ENCODE measurements around the gene TAS2R38. TPM values are rescaled to one million over a fixed set of nuclear protein-coding genes. Genes with fewer than 3 reads are reported as not detected.
"Not testable (repeated sequence)": the region's sequence is repeated elsewhere in the genome, so short reads cannot be mapped to it uniquely, and the experiment has no call there.

The TAS2R38 gene
- total RNA-seq, 4 donors from 2014 or later = not detected

- Histone ChIP-seq H3K27ac (no peak overlapping the region), H3K36me3 (no peaks in the 10 kb centered on the region), H3K27me3 (no peaks in the 10 kb centered on the region), H3K9me3 (no peaks in the 10 kb centered on the region), H3K4me1 (no peaks in the 10 kb centered on the region), H3K4me3 (no peak overlapping the region)
- no peak for DNase-seq
- ATAC-seq = no peak
- in situ Hi-C loops (cut with MboI; ENCODE audit: low sequenced_read_pairs in 4 of 4) (no loop called here), intact Hi-C loops (cut with DNase I; ENCODE audit: low total_unique reads) (no loop called here)
- TF ChIP-seq POLR2A (IDR thresholded peaks at IDR 0.05) (no peak), CTCF (IDR thresholded peaks at IDR 0.05 in 4 of 5, conservative IDR thresholded peaks at IDR 0.05 in 1 of 5) (no peak)
These were observed 18.6 kb upstream of the TAS2R38 start for GRCh38 chr7:141992156-141992555.

- in situ Hi-C loops (cut with MboI; ENCODE audit: low sequenced_read_pairs in 4 of 4) = no loop called here
- no peaks in the 10 kb centered on the region for H3K27me3 ChIP-seq
- H3K27ac ChIP-seq = no peak overlapping the region
- ATAC-seq (no peak), DNase-seq (no peak)
- intact Hi-C loops (cut with DNase I; ENCODE audit: low total_unique reads) = no loop called here
- no peaks in the 10 kb centered on the region for H3K4me1 ChIP-seq
- no peaks in the 10 kb centered on the region for H3K9me3 ChIP-seq
- TF ChIP-seq CTCF (IDR thresholded peaks at IDR 0.05 in 4 of 5, conservative IDR thresholded peaks at IDR 0.05 in 1 of 5) (no peak), POLR2A (IDR thresholded peaks at IDR 0.05) (no peak)
- no peaks in the 10 kb centered on the region for H3K36me3 ChIP-seq
- H3K4me3 ChIP-seq = no peak overlapping the region
These were observed 17.6 kb upstream of the TAS2R38 start for GRCh38 chr7:141991140-141991539.

DNA sequence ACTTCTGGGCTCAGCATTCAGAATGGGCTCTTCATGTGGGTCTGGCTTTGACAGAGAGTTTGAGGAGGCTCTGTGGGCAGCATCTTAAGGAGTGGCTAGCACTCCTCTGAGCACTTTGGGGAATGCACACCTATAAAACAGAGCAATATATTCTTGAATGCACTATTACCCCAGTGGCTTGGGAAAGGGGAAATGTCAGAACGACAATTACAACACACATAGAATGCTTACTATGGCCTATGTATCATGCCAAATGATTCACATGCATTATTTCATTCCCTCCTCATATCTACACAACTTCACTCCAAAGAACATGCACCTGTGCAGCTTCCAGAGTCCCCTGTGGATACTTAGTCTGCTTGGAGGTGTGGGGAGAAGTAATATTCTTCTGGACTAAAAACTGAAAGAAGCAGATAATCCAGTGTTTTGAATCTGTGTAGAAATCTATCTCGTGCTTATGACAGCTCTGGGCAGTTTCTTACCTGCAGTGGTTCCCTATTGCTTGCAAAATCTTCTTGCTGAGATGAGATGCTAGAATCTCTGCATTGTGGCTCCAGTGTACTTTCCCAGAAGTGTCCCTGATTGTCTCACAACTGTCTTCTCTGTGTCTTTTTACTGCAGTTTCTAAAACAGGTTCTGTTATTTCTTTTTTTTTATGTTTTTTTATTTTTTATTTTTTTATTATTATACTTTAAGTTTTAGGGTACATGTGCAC lies 16.6 kb upstream of the TAS2R38 start:
- no peaks in the 10 kb centered on the region for H3K27me3 ChIP-seq
- no peak overlapping the region for H3K4me3 ChIP-seq
- no peak overlapping the region for H3K27ac ChIP-seq
- no peaks in the 10 kb centered on the region for H3K4me1 ChIP-seq
- H3K9me3 ChIP-seq = no peaks in the 10 kb centered on the region
- intact Hi-C loops (cut with DNase I; ENCODE audit: low total_unique reads) = no loop called here
- ATAC-seq = no peak
- in situ Hi-C loops (cut with MboI; ENCODE audit: low sequenced_read_pairs in 4 of 4) = no loop called here
- H3K36me3 ChIP-seq = no peaks in the 10 kb centered on the region
- TF ChIP-seq POLR2A (IDR thresholded peaks at IDR 0.05) (no peak), CTCF (IDR thresholded peaks at IDR 0.05 in 4 of 5, conservative IDR thresholded peaks at IDR 0.05 in 1 of 5) (no peak)
- no peak for DNase-seq

- H3K27ac ChIP-seq; H3K4me1 ChIP-seq; H3K36me3 ChIP-seq; intact Hi-C loops (cut with DNase I; ENCODE audit: low total_unique reads); H3K27me3 ChIP-seq; H3K9me3 ChIP-seq; in situ Hi-C loops (cut with MboI; ENCODE audit: low sequenced_read_pairs in 4 of 4); ATAC-seq; H3K4me3 ChIP-seq; DNase-seq: not testable (repeated sequence)
These were observed 14.2 kb upstream of the TAS2R38 start for GRCh38 chr7:141987803-141988202.

- intact Hi-C loops (cut with DNase I; ENCODE audit: low total_unique reads) = no loop called here
These were observed 13.3 kb upstream of the TAS2R38 start for GRCh38 chr7:141986923-141987322.

GRCh38 chr7:141985926-141986325 lies 12.4 kb upstream of the TAS2R38 start:
- in situ Hi-C loops (cut with MboI; ENCODE audit: low sequenced_read_pairs in 4 of 4) = not testable (repeated sequence)

More at GRCh38 chr7:141986923-141987322, 13.3 kb upstream of the TAS2R38 start:
- H3K9me3 ChIP-seq = no peaks in the 10 kb centered on the region
- H3K27ac ChIP-seq = no peak overlapping the region
- in situ Hi-C loops (cut with MboI; ENCODE audit: low sequenced_read_pairs in 4 of 4) = no loop called here
- H3K4me1 ChIP-seq = no peaks in the 10 kb centered on the region
- ATAC-seq (no peak), DNase-seq (no peak)
- no peaks in the 10 kb centered on the region for H3K27me3 ChIP-seq
- no peak for TF ChIP-seq POLR2A (IDR thresholded peaks at IDR 0.05)
- TF ChIP-seq CTCF (IDR thresholded peaks at IDR 0.05 in 4 of 5, conservative IDR thresholded peaks at IDR 0.05 in 1 of 5) = no peak
- H3K4me3 ChIP-seq = no peak overlapping the region
- no peaks in the 10 kb centered on the region for H3K36me3 ChIP-seq

More at GRCh38 chr7:141985926-141986325, 12.4 kb upstream of the TAS2R38 start:
- H3K4me3 ChIP-seq; ATAC-seq; intact Hi-C loops (cut with DNase I; ENCODE audit: low total_unique reads); H3K4me1 ChIP-seq; H3K36me3 ChIP-seq; H3K27ac ChIP-seq; DNase-seq; H3K9me3 ChIP-seq; H3K27me3 ChIP-seq: not testable (repeated sequence)

Data from gastrocnemius medialis (tissue), 4 donors.